ENCODE results near the gene MACC1.
"Not testable (repeated sequence)": the region's sequence is repeated elsewhere in the genome, so short reads cannot be mapped to it uniquely, and the experiment has no call there.

The MACC1 gene

DNA sequence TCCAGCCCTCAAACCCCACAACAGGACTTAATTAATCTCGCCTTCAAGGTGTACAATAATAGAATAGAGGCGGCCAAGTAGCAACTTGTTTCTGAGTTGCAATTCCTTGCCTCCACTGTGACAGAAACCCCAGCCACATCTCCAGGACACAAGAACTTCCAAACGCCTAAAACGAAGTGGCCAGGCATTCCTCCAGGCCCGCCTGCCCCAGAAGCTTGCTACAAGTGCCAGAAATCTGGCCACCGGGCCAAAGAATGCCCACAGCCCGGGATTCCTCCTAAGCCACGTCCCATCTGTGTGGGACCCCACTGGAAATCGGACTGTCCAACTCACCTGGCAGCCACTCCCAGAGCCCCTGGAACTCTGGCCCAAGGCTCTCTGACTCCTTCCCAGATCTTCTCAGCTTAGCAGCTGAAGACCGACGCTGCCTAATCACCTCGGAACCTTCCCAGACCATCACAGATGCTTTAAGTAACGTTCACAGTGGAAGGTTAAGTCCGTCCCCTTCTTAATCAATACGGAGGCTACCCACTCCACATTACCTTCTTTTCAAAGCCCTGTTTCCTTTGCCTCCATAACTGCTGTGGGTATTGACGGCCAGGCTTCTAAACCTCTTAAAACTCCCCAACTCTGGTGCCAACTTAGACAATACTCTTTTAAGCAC, 94.4 kb downstream of the MACC1 start:
- DNase-seq: not testable (repeated sequence)

- no peak for DNase-seq
Measured at GRCh38 chr7:20122073-20122472, 95.1 kb downstream of the MACC1 start.

- no peak for DNase-seq
Measured at GRCh38 chr7:20121404-20121803, 95.8 kb downstream of the MACC1 start.

GRCh38 chr7:20120611-20121168, 96.5 kb downstream of the MACC1 start:
- DNase-seq: not testable (repeated sequence)

DNA sequence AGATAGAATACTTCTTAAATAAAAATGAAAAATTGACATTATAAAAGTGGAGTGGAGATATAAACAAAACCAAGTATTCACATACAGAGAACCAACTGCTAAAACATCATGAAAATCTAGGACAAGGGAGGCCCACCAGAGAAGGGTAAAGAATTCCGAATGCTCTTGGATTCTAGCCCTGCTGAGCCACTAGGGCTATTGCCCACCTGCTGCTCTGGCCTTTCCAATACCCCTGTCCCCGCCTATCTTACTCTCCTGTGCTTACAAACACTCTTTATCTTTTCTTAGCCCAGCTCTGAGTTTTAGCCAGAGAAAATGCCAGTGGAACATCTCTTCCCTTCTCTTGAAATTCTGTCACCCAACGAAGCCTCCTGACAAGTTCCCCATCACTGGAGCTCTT, 100.3 kb downstream of the MACC1 start:
- no peak for DNase-seq

DNA sequence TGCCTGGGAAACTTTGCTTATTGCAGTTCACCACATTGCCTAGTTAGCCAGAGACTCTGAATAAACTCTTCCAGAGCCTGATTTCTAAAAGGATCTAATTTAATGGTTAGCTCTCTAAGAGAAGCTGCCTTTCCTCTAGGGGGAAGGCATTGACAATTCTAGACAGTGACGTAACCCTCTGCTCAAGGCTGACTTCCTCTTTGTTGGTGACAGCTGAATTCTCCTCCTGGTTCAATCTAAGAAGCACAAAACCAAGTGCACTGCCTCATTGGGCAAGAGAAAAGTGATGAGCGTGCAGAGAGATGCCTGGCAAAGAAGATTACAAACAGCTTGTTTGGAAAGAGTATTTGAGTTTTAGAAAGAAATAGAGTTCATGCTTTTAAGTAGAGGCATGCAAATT, 102.7 kb downstream of the MACC1 start:
- peak; percentile 69 for DNase-seq

DNA sequence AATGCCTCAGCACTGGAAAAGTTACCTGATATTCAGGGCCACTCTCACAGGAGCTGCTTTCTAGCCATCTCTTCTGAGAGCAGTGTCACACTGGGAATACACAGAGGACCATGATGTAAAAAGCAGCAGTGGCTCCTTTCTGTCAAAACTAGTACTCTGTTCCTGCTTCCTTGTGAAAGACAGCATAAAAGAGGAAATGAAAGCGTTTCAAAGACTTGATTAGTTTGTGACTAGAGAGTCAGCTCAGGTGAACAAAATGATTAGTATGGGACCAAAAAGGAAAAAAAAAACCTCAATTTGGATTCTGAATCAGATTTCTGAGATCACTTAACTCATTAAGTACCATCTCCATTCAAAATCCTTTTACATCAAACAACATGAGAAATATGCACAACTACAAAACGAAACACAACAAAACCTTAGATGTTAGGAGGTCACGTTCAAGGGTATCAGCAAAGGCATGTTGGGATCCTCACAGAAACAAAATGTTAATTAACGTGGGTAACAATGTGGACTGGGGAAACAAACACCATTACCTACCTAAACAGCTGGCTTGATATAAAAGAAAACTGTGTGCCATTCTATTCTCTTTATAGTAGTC, 103.7 kb downstream of the MACC1 start:
- no peak for DNase-seq

- no peak for DNase-seq
Measured at GRCh38 chr7:20112696-20113095, 104.5 kb downstream of the MACC1 start.

DNA sequence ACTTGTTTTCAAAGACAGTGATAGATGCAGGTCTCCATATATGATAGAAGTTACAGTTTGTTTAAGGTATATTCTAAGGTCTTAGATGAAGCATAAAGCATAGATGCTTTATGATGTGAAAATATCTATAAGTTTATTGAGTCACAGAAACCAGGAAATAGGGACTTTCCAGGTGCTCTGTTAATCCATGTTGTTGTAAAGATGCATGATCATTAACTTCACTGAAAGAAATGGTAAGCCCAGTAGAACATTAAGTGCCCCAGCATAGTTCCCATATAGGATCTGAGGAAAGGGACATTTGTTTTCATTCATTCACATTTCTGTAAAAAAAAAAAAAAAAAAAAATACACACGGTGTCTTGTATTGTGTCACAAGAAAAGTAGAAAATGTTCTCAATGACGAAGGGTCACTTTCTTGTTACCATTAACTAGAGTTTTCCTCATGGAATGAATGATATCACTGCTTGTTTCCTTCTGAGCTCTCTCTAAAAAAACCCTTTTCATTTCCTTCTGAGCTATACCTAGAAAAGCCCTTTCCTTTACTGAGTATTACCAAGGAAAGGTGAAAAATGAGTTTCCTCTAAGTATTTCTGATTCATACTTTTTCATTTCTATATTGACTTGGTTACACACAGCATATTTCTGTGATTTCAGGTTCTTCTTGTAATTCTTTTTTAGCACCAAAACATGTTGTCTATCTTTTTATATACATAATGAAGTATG, 105.2 kb downstream of the MACC1 start:
- no peak for DNase-seq

DNA sequence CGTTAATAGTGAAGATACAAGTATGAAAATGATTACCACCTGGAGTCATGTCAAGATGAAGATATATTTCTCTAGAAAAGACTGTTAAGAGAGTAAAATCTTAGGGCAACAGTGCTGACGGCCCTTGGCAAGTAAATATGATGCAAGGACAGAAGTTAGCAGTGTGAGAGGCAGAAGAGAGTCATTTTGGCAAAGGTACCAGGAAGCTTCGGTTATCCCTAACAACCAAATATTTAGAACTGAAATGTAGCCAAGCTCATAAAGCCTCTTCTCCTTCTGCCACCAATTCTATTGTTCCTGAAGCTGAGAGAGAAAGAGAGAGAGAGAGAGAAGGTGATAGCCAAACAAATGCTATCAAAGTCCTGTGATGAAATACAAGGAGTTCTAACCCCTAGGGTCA, 109.6 kb downstream of the MACC1 start:
- no peak for DNase-seq

DNA sequence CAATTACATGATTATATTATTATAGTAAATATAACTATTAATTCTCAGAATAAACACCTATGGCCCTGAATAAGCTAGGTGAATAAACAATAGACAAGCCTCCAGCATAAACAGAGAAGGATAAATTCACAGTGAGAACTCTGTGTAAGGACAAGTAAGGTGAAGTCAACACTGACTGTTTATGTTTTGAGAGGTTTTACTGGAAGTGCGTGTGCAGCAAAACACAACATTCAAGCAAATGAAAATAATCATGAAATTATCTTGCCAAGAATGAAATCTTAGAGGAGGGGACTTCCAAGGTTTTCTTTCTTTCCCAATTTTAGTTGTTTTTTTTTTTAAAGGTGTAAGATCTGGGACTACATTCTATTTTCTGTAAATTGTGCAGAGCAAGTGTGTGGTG, 112.5 kb downstream of the MACC1 start:
- DNase-seq: no peak

GRCh38 chr7:20102982-20103381, 114.2 kb downstream of the MACC1 start:
- no peak for DNase-seq

DNA sequence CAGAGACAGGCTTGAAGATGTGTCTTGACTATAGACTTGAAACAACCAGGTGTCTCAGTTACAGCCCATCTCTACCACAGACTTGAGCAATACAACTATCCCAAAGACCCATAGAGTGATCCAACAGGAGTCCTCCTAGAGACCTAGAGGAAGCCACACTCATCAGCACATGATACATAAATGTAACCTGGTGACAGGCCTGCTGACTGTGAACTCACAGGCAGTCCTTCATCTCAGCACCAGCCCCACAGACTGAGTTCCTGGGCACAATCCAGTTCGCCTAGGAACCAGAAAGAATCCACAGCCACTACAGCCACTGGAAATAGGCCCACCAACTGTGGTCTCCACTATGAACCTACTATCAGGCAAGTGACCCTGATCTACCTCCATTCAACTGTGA, 121.3 kb downstream of the MACC1 start:
- DNase-seq: no peak

GRCh38 chr7:20095436-20095835, 121.7 kb downstream of the MACC1 start:
- no peak for DNase-seq

- DNase-seq: no peak
Measured at GRCh38 chr7:20089431-20089830, 127.8 kb downstream of the MACC1 start.

- DNase-seq: no peak
Measured at GRCh38 chr7:20085086-20085485, 132.1 kb downstream of the MACC1 start.

All from GDM1 (cell line).